Measurements from ENCODE around the gene GAA.

DNA sequence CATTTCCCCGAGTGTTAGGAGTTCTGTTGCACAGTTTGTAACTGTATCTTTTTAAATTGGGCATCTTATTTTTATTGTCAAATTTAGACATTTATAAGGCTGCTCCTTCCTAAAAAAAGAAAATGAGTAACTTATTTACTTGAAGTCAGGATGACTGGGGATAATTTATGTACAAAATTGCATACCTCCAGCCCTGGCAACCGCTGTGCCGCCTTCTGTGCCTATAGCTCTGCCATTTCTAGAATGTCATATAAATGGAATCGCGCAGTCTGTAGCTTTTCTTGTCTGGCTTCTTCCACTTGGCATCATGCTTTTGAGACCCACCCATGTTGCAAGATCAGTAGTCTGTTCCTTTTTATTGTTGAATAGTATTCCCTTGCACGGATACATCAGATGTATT lies 29.0 kb upstream of the GAA start:
- TF ChIP-seq BHLHE40 (IDR thresholded peaks at IDR 0.05; ENCODE audit: borderline replicate concordance) (no peak), LEF1 (IDR thresholded peaks at IDR 0.05; ENCODE audit: borderline replicate concordance) (no peak), ELF4 (IDR thresholded peaks at IDR 0.05) (no peak), SUZ12 (IDR thresholded peaks at IDR 0.05) (no peak), SP1 (IDR thresholded peaks at IDR 0.05) (no peak), TARDBP (IDR thresholded peaks at IDR 0.05) (no peak)
- TF ChIP-seq, protein P1, sequence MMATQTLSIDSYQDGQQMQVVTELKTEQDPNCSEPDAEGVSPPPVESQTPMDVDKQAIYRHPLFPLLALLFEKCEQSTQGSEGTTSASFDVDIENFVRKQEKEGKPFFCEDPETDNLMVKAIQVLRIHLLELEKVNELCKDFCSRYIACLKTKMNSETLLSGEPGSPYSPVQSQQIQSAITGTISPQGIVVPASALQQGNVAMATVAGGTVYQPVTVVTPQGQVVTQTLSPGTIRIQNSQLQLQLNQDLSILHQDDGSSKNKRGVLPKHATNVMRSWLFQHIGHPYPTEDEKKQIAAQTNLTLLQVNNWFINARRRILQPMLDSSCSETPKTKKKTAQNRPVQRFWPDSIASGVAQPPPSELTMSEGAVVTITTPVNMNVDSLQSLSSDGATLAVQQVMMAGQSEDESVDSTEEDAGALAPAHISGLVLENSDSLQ (IDR thresholded peaks at IDR 0.05) = no peak

Data from HEK293T (cell line).